Measurements from ENCODE around the gene TDRD7.

TDRD7 gene

GRCh38 chr9:97534185-97534584 lies 122.3 kb downstream of the TDRD7 start:
- no peak for TF ChIP-seq CTCF (IDR thresholded peaks at IDR 0.05; ENCODE audit: low read length)
- TF ChIP-seq EZH2 (IDR thresholded peaks at IDR 0.05; ENCODE audit: borderline replicate concordance, low read length) = no peak
- Histone ChIP-seq H3F3A (ENCODE audit: insufficient read depth, low read length) (no peaks in the 10 kb centered on the region), H3K79me2 (ENCODE audit: insufficient read depth, low read length) (no peaks in the 10 kb centered on the region), H3K4me2 (ENCODE audit: low read length) (no peak overlapping the region), H3K36me3 (ENCODE audit: insufficient read depth, low read length) (no peaks in the 10 kb centered on the region), H3K4me1 (ENCODE audit: insufficient read depth, low read length, severe bottlenecking) (no peaks in the 10 kb centered on the region), H3K9me3 (ENCODE audit: low read length) (no peaks in the 10 kb centered on the region), H3K27me3 (ENCODE audit: insufficient read depth, low read length) (peaks cover 4% of the 10 kb centered on the region), H2AFZ (ENCODE audit: low read length) (no peak overlapping the region), H3K9ac (ENCODE audit: low read length) (no peak overlapping the region), H3K9me2 (ENCODE audit: low read depth, low read length) (no peaks in the 10 kb centered on the region), H3K4me3 (ENCODE audit: low read depth, low read length, poor library complexity, severe bottlenecking) (no peak overlapping the region), H4K20me1 (ENCODE audit: insufficient read depth, low read length) (no peaks in the 10 kb centered on the region), H3K27ac (ENCODE audit: low read depth, low read length, poor library complexity, severe bottlenecking) (no peak overlapping the region)

- Histone ChIP-seq H3K36me3 (ENCODE audit: insufficient read depth, low read length) (no peaks in the 10 kb centered on the region), H3K9ac (ENCODE audit: low read length) (no peak overlapping the region), H3K9me2 (ENCODE audit: low read depth, low read length) (no peaks in the 10 kb centered on the region), H3K9me3 (ENCODE audit: low read length) (no peaks in the 10 kb centered on the region), H3K4me2 (ENCODE audit: low read length) (no peak overlapping the region), H2AFZ (ENCODE audit: low read length) (no peak overlapping the region), H4K20me1 (ENCODE audit: insufficient read depth, low read length) (no peaks in the 10 kb centered on the region), H3K27me3 (ENCODE audit: insufficient read depth, low read length) (no peaks in the 10 kb centered on the region; the same call in 1 of the 2 replicates), H3F3A (ENCODE audit: insufficient read depth, low read length) (no peaks in the 10 kb centered on the region), H3K27ac (ENCODE audit: low read depth, low read length, poor library complexity, severe bottlenecking) (no peak overlapping the region), H3K79me2 (ENCODE audit: insufficient read depth, low read length) (no peaks in the 10 kb centered on the region), H3K4me1 (ENCODE audit: insufficient read depth, low read length, severe bottlenecking) (no peaks in the 10 kb centered on the region), H3K4me3 (ENCODE audit: low read depth, low read length, poor library complexity, severe bottlenecking) (no peak overlapping the region)
- TF ChIP-seq EZH2 (IDR thresholded peaks at IDR 0.05; ENCODE audit: borderline replicate concordance, low read length) (no peak), CTCF (IDR thresholded peaks at IDR 0.05; ENCODE audit: low read length) (no peak)
Measured at GRCh38 chr9:97534961-97535594, 123.2 kb downstream of the TDRD7 start.

GRCh38 chr9:97535771-97536170 lies 123.9 kb downstream of the TDRD7 start:
- no peaks in the 10 kb centered on the region for H3K79me2 ChIP-seq (ENCODE audit: insufficient read depth, low read length)

More at GRCh38 chr9:97535771-97536170, 123.9 kb downstream of the TDRD7 start:
- H3K4me2 ChIP-seq (ENCODE audit: low read length) = no peak overlapping the region
- no peak overlapping the region for H3K9ac ChIP-seq (ENCODE audit: low read length)
- H3K27ac ChIP-seq (ENCODE audit: low read depth, low read length, poor library complexity, severe bottlenecking) = no peak overlapping the region
- H4K20me1 ChIP-seq (ENCODE audit: insufficient read depth, low read length) = no peaks in the 10 kb centered on the region
- no peaks in the 10 kb centered on the region for H3K36me3 ChIP-seq (ENCODE audit: insufficient read depth, low read length)
- no peaks in the 10 kb centered on the region for H3F3A ChIP-seq (ENCODE audit: insufficient read depth, low read length)
- TF ChIP-seq CTCF (IDR thresholded peaks at IDR 0.05; ENCODE audit: low read length) (no peak), EZH2 (IDR thresholded peaks at IDR 0.05; ENCODE audit: borderline replicate concordance, low read length) (no peak)
- no peak overlapping the region for H3K4me3 ChIP-seq (ENCODE audit: low read depth, low read length, poor library complexity, severe bottlenecking)
- H2AFZ ChIP-seq (ENCODE audit: low read length) = no peak overlapping the region
- no peaks in the 10 kb centered on the region for H3K4me1 ChIP-seq (ENCODE audit: insufficient read depth, low read length, severe bottlenecking)
- no peaks in the 10 kb centered on the region for H3K9me3 ChIP-seq (ENCODE audit: low read length)
- no peaks in the 10 kb centered on the region for H3K9me2 ChIP-seq (ENCODE audit: low read depth, low read length)
- no peaks in the 10 kb centered on the region; the same call in 1 of the 2 replicates for H3K27me3 ChIP-seq (ENCODE audit: insufficient read depth, low read length)

All from OCI-LY1 (cell line).